ENCODE measurements around the gene TNRC6A. TPM values are rescaled to one million over a fixed set of nuclear protein-coding genes. Genes with fewer than 3 reads are reported as not detected.
A peak's percentile ranks its signal among the peaks of the same experiment; 100 is the strongest.
"Not testable (repeated sequence)": the region's sequence is repeated elsewhere in the genome, so short reads cannot be mapped to it uniquely, and the experiment has no call there.

The TNRC6A gene
- total RNA-seq, 2 experiments from 2014 or later, result 27.7 to 28.9 TPM

DNA sequence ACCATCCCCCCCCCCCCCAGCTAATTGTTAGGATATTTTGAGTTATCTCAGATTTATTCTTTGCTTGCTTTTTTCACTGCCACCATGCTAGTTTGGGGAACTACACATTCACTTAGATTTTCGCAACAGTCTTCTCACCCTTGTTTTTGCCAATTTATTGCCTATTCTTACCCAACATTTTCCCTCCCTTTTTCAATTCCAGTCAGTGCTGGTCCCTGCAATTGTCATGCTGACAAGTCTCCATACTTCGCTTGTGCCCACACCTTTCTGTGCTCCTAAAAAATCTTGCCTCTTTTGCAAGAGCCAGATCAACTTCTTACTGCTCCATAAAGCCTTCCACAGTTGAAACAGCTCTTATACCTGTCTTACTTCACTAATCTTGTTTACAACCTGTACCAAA, 16.3 kb downstream of the TNRC6A start:
- POLR2A ChIA-PET, result interaction anchor here (0.7 to 0.9 kb wide), 2 partner anchors 9 to 17 kb away, joined by 3 read pairs; no protein-coding TSS in a partner anchor
- TF ChIP-seq, protein P1, sequence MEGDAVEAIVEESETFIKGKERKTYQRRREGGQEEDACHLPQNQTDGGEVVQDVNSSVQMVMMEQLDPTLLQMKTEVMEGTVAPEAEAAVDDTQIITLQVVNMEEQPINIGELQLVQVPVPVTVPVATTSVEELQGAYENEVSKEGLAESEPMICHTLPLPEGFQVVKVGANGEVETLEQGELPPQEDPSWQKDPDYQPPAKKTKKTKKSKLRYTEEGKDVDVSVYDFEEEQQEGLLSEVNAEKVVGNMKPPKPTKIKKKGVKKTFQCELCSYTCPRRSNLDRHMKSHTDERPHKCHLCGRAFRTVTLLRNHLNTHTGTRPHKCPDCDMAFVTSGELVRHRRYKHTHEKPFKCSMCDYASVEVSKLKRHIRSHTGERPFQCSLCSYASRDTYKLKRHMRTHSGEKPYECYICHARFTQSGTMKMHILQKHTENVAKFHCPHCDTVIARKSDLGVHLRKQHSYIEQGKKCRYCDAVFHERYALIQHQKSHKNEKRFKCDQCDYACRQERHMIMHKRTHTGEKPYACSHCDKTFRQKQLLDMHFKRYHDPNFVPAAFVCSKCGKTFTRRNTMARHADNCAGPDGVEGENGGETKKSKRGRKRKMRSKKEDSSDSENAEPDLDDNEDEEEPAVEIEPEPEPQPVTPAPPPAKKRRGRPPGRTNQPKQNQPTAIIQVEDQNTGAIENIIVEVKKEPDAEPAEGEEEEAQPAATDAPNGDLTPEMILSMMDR (IDR thresholded peaks at IDR 0.05), result no peak
- Mint-ChIP-seq H3K27ac (no peak overlapping the region), H3K4me3 (no peak overlapping the region), H3K36me3 (ENCODE audit: low read depth) (peaks cover 27% of the 10 kb centered on the region), H3K27me3 (no peaks in the 10 kb centered on the region), H3K4me1 (ENCODE audit: low read depth) (peaks cover 69% of the 10 kb centered on the region), H3K9me3 (no peaks in the 10 kb centered on the region)
- DNase-seq (no peak), ATAC-seq (no peak)
- CTCF ChIA-PET, result interaction anchor here (1.1 to 1.6 kb wide), 3 partner anchors 11 to 229 kb away, joined by 3 to 4 read pairs (median 3); no protein-coding TSS in a partner anchor
- intact Hi-C loops (cut with micrococcal nuclease), result no loop called here

DNA sequence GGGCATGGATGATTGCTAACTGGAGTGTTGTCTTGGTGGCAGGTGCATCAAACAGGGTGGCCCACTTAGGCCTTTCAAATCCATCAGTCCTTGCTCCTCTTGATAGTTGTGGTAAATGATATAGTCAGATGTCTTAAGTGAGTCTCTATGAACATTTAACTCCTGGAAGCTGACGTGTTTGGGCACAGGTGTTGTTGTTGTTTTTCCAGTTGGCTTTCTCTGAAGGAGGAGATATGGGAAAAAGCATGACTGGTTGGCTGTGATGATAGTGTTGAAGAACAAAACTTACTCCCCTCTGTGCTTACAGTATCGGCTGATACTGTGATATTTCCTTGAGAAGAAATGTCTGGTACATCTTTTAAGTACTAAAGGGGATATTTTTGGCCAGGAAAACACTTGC, 18.0 kb downstream of the TNRC6A start:
- Mint-ChIP-seq H3K36me3 (ENCODE audit: low read depth) (peaks cover 21% of the 10 kb centered on the region), H3K9me3 (no peaks in the 10 kb centered on the region), H3K27me3 (no peaks in the 10 kb centered on the region), H3K4me3 (no peak overlapping the region), H3K4me1 (ENCODE audit: low read depth) (peaks cover 65% of the 10 kb centered on the region), H3K27ac (peak overlapping the region; percentile 56)
- TF ChIP-seq, protein P1 (IDR thresholded peaks at IDR 0.05), result no peak
- ChIA-PET CTCF (interaction anchor here (1.3 kb wide), 1 partner anchor 230 kb away, joined by 3 read pairs; no protein-coding TSS in a partner anchor), POLR2A (interaction anchor here (0.6 kb wide), 1 partner anchor 18 kb away, joined by 3 read pairs; no protein-coding TSS in a partner anchor)
- ATAC-seq (no peak), DNase-seq (no peak)
- intact Hi-C loops (cut with micrococcal nuclease), result no loop called here

DNA sequence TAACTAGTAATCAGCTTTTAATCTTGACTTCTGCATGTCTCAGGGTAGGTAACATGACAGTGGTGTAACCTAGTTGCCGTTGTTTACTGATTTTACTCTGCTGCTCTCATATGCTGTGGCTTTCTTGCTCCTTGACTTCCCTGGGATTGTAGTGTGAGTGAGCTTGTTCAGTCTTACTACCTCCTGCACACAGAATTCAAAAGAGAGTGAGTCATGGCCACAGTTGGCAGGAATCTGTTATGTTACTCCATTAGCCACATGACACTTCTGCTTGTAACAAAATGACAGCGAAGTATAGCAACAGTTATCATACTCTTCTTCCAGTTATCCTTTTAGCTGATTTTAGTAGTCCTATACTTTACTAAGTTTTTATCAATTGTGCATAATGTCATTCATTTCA, 18.8 kb downstream of the TNRC6A start:
- intact Hi-C loops (cut with micrococcal nuclease), result no loop called here
- CTCF ChIA-PET, result interaction anchor here (1.0 to 1.7 kb wide), 3 partner anchors 11 to 231 kb away, joined by 3 to 4 read pairs (median 3); no protein-coding TSS in a partner anchor
- H3K9me3 Mint-ChIP-seq, result no peaks in the 10 kb centered on the region
- TF ChIP-seq, protein P1 (IDR thresholded peaks at IDR 0.05), result no peak
- POLR2A ChIA-PET, result interaction anchor here (1.0 kb wide), 1 partner anchor 10 kb away, joined by 4 read pairs; no protein-coding TSS in a partner anchor
- DNase-seq (peak; percentile 12), ATAC-seq (peak; percentile 77)
- H3K4me1 Mint-ChIP-seq (ENCODE audit: low read depth), result peaks cover 71% of the 10 kb centered on the region
- H3K36me3 Mint-ChIP-seq (ENCODE audit: low read depth), result peaks cover 21% of the 10 kb centered on the region
- H3K27ac Mint-ChIP-seq, result peak overlapping the region; percentile 19
- H3K27me3 Mint-ChIP-seq, result no peaks in the 10 kb centered on the region
- H3K4me3 Mint-ChIP-seq, result no peak overlapping the region

DNA sequence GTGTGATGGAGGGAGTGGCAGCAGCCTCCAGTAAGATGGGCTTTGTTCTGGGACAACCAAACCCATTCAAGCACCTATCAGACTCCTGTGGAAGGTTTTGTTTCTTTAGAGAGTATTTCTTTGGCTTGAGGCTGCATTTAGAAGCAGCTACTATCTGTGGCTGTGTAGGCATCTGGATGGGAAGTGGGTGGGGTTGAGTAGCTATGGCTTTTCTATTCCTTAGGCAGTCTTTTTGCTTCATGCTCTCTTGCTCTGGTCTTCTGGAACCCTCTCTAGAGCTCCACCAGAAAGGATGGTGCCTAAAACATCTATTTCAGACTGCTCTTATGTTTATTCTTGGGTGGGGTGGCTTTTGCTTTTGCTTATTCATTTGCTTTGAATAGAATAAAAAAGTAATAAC, 19.9 kb downstream of the TNRC6A start:
- no peaks in the 10 kb centered on the region for H3K9me3 Mint-ChIP-seq
- no peaks in the 10 kb centered on the region for H3K27me3 Mint-ChIP-seq
- peaks cover 68% of the 10 kb centered on the region for H3K4me1 Mint-ChIP-seq (ENCODE audit: low read depth)
- TF ChIP-seq, protein P1 (IDR thresholded peaks at IDR 0.05), result no peak
- no peak for ATAC-seq
- intact Hi-C loops (cut with micrococcal nuclease), result no loop called here
- H3K4me3 Mint-ChIP-seq, result no peak overlapping the region
- CTCF ChIA-PET, result interaction anchor here (1.7 kb wide), 1 partner anchor 19 kb away, joined by 3 read pairs; no protein-coding TSS in a partner anchor
- no peak for DNase-seq
- H3K27ac Mint-ChIP-seq, result no peak overlapping the region
- peaks cover 20% of the 10 kb centered on the region for H3K36me3 Mint-ChIP-seq (ENCODE audit: low read depth)
- POLR2A ChIA-PET, result interaction anchor here (0.6 to 1.0 kb wide), 2 partner anchors 11 to 214 kb away, joined by 3 to 4 read pairs; no protein-coding TSS in a partner anchor

DNA sequence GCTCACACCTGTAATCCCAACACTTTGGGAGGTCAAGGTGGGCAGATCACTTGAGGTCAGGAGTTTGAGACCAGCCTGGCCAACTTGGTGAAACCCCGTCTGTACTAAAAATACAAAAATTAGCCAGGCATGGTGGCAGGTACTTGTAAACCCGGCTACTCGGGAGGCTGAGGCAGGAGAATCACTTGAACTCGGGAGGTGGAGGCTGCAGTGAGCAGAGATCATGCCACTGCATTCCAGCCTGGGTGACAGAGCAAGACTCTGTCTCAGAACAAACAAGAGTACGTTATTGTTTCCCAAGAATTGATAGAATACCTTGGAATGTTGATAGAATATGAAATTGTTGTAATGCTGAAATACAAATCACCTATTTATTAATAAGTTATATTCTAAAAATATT, 20.4 kb downstream of the TNRC6A start:
- CTCF ChIA-PET, result interaction anchor here (1.7 kb wide), 1 partner anchor 19 kb away, joined by 3 read pairs; no protein-coding TSS in a partner anchor
- POLR2A ChIA-PET, result interaction anchor here (0.6 to 1.2 kb wide), 2 partner anchors 63 to 214 kb away, joined by 3 read pairs; no protein-coding TSS in a partner anchor
- intact Hi-C loops (cut with micrococcal nuclease), result not testable (repeated sequence)

More for the DNA sequence above, 20.4 kb downstream of the TNRC6A start:
- not testable (repeated sequence) for H3K9me3 Mint-ChIP-seq, H3K27me3 Mint-ChIP-seq, H3K4me3 Mint-ChIP-seq, DNase-seq, ATAC-seq, H3K27ac Mint-ChIP-seq
- Mint-ChIP-seq H3K36me3 (ENCODE audit: low read depth) (peaks cover 20% of the 10 kb centered on the region), H3K4me1 (ENCODE audit: low read depth) (peaks cover 69% of the 10 kb centered on the region)

Measured in activated CD8-positive, alpha-beta T cell treated with anti-CD3 and anti-CD28 coated beads for 36 hours (primary cell).